Liver (tissue), 3 donors: ENCODE data around the gene STRA6.

Experiments used
- CTCF ChIP-seq: fragments of 150-350 bp; IDR thresholded peaks from 2 replicates; pipeline ENCODE4 v1.5.1; 2017; ENCODE audit warnings: improper control_type of control experiment, low read depth, low read length; ENCODE audit not compliant: missing input control
- EGR1 ChIP-seq, 2 donors: IDR thresholded peaks; 2 replicates each; pipeline ENCODE4 v1.6.1; 2016 to 2018; ENCODE audit warnings: antibody characterized with exemption in 2 of 2, low read depth in 2 of 2
- FOXA2 ChIP-seq: IDR thresholded peaks from 2 replicates; pipeline ENCODE4 v1.6.1; 2016; ENCODE audit warnings: antibody characterized with exemption
- JUND ChIP-seq, 2 donors: IDR thresholded peaks; 2 replicates each; pipeline ENCODE4 v1.6.1; 2016; ENCODE audit warnings: antibody characterized with exemption in 2 of 2
- MAX ChIP-seq: IDR thresholded peaks from 2 replicates; pipeline ENCODE4 v1.6.1; 2016; ENCODE audit warnings: antibody characterized with exemption
- RAD21 ChIP-seq, 2 donors: IDR thresholded peaks; 2 replicates each; pipeline ENCODE4 v1.6.1; 2016; ENCODE audit warnings: antibody characterized with exemption in 2 of 2, mild to moderate bottlenecking in 2 of 2
- RXRA ChIP-seq, 2 donors: IDR thresholded peaks; 2 replicates each; pipeline ENCODE4 v1.6.1; 2017 to 2018; ENCODE audit warnings: antibody characterized with exemption in 2 of 2, mild to moderate bottlenecking in 1 of 2
- SP1 ChIP-seq: IDR thresholded peaks from 2 replicates; pipeline ENCODE4 v1.6.1; 2018; ENCODE audit warnings: antibody characterized with exemption, mild to moderate bottlenecking
- TAF1 ChIP-seq: conservative IDR thresholded peaks from 2 replicates; pipeline ENCODE4 v1.6.1; 2016; ENCODE audit warnings: antibody characterized with exemption, mild to moderate bottlenecking
- ZBTB33 ChIP-seq: IDR thresholded peaks from 2 replicates; pipeline ENCODE4 v1.6.1; 2016; ENCODE audit warnings: antibody characterized with exemption
- donor health status: healthy.
- donor health status: healthy.

GRCh38 chr15:74203914-74204431 is 1.4 kb upstream of the STRA6 start:
- no peak for TF ChIP-seq CTCF
- no peak for TF ChIP-seq RAD21 (IDR thresholded peaks at IDR 0.05)
- TF ChIP-seq RXRA (IDR thresholded peaks at IDR 0.05) = no peak
- TF ChIP-seq JUND (IDR thresholded peaks at IDR 0.05) = no peak
- TF ChIP-seq MAX = no peak
- no peak for TF ChIP-seq ZBTB33
- TF ChIP-seq TAF1 = no peak
- no peak for TF ChIP-seq SP1
- no peak for TF ChIP-seq EGR1 (IDR thresholded peaks at IDR 0.05; ENCODE audit: low read depth in 2 of 2)
- no peak for TF ChIP-seq FOXA2
